ENCODE measurements around the gene PRKCSH.

DNA sequence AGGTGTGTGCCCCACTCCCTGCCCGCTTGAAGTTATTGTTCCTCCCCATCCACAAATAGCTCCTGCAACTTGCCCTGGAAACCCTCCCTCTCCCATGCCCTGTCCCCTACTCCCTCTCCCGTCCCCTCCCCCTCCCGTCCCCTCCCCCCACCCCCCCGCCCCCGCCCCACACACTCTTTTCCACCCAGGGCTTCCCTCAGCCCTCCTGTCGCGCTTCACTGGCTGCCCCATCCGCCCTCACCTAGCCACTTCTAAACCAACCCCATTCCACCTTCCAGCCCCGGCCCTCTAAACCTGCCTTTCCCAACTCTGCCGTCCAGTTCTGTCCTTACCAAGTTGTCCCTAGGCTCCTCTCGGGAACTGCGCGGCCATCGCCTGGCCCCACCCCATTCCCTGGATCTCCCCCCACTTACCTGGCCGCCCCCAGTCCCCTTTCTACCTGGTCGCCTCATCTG lies 17.3 kb upstream of the PRKCSH start:
- TF ChIP-seq, protein P1, sequence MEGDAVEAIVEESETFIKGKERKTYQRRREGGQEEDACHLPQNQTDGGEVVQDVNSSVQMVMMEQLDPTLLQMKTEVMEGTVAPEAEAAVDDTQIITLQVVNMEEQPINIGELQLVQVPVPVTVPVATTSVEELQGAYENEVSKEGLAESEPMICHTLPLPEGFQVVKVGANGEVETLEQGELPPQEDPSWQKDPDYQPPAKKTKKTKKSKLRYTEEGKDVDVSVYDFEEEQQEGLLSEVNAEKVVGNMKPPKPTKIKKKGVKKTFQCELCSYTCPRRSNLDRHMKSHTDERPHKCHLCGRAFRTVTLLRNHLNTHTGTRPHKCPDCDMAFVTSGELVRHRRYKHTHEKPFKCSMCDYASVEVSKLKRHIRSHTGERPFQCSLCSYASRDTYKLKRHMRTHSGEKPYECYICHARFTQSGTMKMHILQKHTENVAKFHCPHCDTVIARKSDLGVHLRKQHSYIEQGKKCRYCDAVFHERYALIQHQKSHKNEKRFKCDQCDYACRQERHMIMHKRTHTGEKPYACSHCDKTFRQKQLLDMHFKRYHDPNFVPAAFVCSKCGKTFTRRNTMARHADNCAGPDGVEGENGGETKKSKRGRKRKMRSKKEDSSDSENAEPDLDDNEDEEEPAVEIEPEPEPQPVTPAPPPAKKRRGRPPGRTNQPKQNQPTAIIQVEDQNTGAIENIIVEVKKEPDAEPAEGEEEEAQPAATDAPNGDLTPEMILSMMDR (IDR thresholded peaks at IDR 0.05), result no peak
- no peak for TF ChIP-seq POLR2A (IDR thresholded peaks at IDR 0.05)
